Left ventricle myocardium superior (tissue), 1 donor: ENCODE results near the gene DYNAP. TPM values are rescaled to one million over a fixed set of nuclear protein-coding genes. Genes with fewer than 3 reads are reported as not detected.

Experiments used
- ATAC-seq: fragments of 200-7000 bp; cut with Tn5 transposase; one replicate; pipeline ENCODE4 v1.9.1; 2020; ENCODE audit warnings: mild to moderate bottlenecking, moderate library complexity
- DNase-seq: peaks from one replicate; pipeline ENCODE4 v3.0.0-alpha.2; 2020
- intact Hi-C: fragments of 100-400 bp; cut with micrococcal nuclease; formaldehyde crosslinking; loops from one replicate; pipeline ENCODE4 v1.11.0; 2022
- total RNA-seq: library from RNA; stranded (reverse); fragmentation: NEBNext Ultra II Directional; extraction: Animal tissue kit (Norgen Biotek cat#: 25700); gene quantifications from one replicate; pipeline ENCODE4 v1.2.1, GENCODE V29; 2021
- donor health status: DM: no; HTN: yes; CAD: no; lungs with severe emphysema.

The DYNAP gene
- total RNA-seq, 1 donor from 2014 or later: not detected

DNA sequence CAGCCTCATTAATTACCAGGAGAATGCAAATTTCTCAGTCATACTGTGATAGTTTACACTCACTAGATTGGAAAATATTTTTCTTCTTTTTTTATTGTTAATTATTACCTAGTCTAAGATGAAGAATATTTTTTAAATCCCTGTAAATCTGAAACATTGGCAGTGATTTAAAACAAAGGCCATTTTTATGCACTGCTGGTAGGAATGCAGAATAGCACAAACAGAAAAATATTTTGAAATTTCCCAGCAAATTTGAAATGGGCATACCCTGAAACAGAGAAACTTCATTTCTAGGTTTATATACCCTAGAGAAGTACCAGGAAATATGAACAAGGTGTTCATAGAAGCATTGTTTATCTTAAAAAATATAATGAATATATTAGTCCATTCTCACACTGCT is 31.0 kb downstream of the DYNAP start:
- intact Hi-C loops: no loop called here
- ATAC-seq: no peak

DNA sequence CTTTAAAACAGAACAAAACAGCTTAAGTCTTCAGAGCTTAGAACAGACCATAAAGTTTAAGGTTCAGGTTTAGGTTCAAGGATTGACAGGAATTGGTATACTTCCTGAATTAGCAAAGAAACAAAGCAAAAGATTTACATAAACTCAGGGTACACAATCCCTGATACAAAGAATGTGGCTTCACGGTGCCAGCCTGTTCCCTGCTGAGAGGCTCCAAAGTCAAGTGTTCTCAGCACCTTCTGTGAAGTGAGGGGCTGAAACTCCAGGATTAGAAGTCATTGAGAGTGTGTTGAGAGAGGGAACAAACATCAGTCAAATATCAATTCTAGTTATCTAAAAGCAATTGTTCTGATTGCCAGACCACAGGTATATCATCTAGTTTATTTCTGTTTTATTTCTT is 35.7 kb downstream of the DYNAP start:
- no peak for DNase-seq
- intact Hi-C loops: no loop called here
- ATAC-seq: no peak

More for the DNA sequence above, 31.0 kb downstream of the DYNAP start:
- no peak for DNase-seq

GRCh38 chr18:54630963-54631362 is 39.9 kb downstream of the DYNAP start:
- no peak for ATAC-seq
- intact Hi-C loops: no loop called here
- no peak for DNase-seq

- DNase-seq: no peak
Measured at GRCh38 chr18:54636217-54636616, 45.2 kb downstream of the DYNAP start.

GRCh38 chr18:54641734-54642133 is 50.7 kb downstream of the DYNAP start:
- intact Hi-C loops: no loop called here
- DNase-seq (no peak), ATAC-seq (no peak)

More at GRCh38 chr18:54636217-54636616, 45.2 kb downstream of the DYNAP start:
- no peak for ATAC-seq
- intact Hi-C loops: no loop called here

DNA sequence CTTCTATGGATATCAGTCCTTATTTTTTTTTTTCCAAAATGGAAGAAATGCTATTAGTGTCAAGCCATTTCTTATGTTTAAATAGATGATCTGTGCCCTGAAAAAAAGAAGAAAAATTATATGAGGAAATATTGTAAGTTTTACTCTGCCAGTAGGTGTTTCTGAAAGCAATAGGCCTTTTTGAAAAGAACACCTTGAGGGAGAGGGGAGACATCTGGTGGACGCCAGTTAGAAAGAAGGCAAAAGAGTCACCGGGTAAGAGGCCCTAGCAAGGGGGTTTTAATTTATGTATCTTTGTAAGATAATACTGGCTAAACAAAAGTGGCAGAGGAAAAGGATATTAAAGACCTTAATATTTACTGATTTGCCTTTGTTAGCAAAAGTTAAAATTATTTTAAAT is 56.1 kb downstream of the DYNAP start:
- ATAC-seq (no peak), DNase-seq (no peak)
- intact Hi-C loops: no loop called here

Other genes with a start within 250 kb of the DYNAP start
- not detected for gene STARD6, start 233.4 kb upstream of the DYNAP start, total RNA-seq
- gene C18orf54, start 233.3 kb upstream of the DYNAP start, total RNA-seq: 1.7 TPM
- gene RAB27B, start 237.2 kb downstream of the DYNAP start, total RNA-seq: 0.10 TPM